Fibroblast of lung (primary cell): ENCODE measurements around the gene APC. TPM values are rescaled to one million over a fixed set of nuclear protein-coding genes. Genes with fewer than 3 reads are reported as not detected.

Source experiments
- DNase-seq, 2 donors: peaks; one replicate each; pipeline versions ENCODE4 v3.0.0 to v3.0.0-alpha.2; 2010; ENCODE audit warnings: low read depth in 2 of 2
- H2AFZ ChIP-seq: 2 replicates; pipeline ENCODE4 v1.5.1; 2012; ENCODE audit warnings: low read length, control low read depth, inconsistent platforms
- H3K27ac ChIP-seq: 2 replicates; pipeline ENCODE4 v1.5.1; 2011; ENCODE audit warnings: low read length, control low read depth; ENCODE audit not compliant: insufficient read depth
- H3K27me3 ChIP-seq: 2 replicates; pipeline ENCODE4 v1.5.1; 2011; ENCODE audit warnings: mild to moderate bottlenecking, low read length; ENCODE audit not compliant: control insufficient read depth, insufficient read depth
- H3K36me3 ChIP-seq: 2 replicates; pipeline ENCODE4 v1.5.1; 2011; ENCODE audit warnings: low read length; ENCODE audit not compliant: control insufficient read depth, insufficient read depth
- H3K4me1 ChIP-seq: 2 replicates; pipeline ENCODE4 v1.5.1; 2011; ENCODE audit warnings: low read length; ENCODE audit not compliant: control insufficient read depth, insufficient read depth; ENCODE audit errors: extremely low read depth
- H3K4me2 ChIP-seq: 2 replicates; pipeline ENCODE4 v1.5.1; 2011; ENCODE audit warnings: low read length, control low read depth; ENCODE audit not compliant: insufficient read depth; ENCODE audit errors: extremely low read depth
- H3K4me3 ChIP-seq, 4 experiments: fragments of 200-600 bp in 1 of 4; sonication (generic) in 1 of 4; replicated peaks in 1 of 4; 2 replicates each; pipeline ENCODE4 v1.5.1; 2011 to 2016; ENCODE audit warnings: low read length in 4 of 4, low read depth in 3 of 4, mild to moderate bottlenecking in 3 of 4, control low read depth in 2 of 4, inconsistent platforms in 1 of 4, mixed read lengths in 1 of 4; ENCODE audit not compliant: insufficient read depth in 1 of 4; ENCODE audit errors: control extremely low read depth in 1 of 4
- H3K79me2 ChIP-seq: 2 replicates; pipeline ENCODE4 v1.5.1; 2012; ENCODE audit warnings: mild to moderate bottlenecking, low read length, inconsistent platforms; ENCODE audit not compliant: control insufficient read depth, insufficient read depth
- H3K9ac ChIP-seq: 2 replicates; pipeline ENCODE4 v1.5.1; 2011; ENCODE audit warnings: mild to moderate bottlenecking, low read length, control low read depth; ENCODE audit not compliant: insufficient read depth
- H3K9me3 ChIP-seq: 2 replicates; pipeline ENCODE4 v1.5.1; 2012; ENCODE audit warnings: low read depth, low read length; ENCODE audit not compliant: control insufficient read depth, insufficient read depth
- H4K20me1 ChIP-seq: 2 replicates; pipeline ENCODE4 v1.5.1; 2011; ENCODE audit warnings: low read length; ENCODE audit not compliant: control insufficient read depth, insufficient read depth; ENCODE audit errors: extremely low read depth
- EZH2 ChIP-seq: IDR thresholded peaks from 2 replicates; pipeline ENCODE4 v1.5.1; 2012; ENCODE audit warnings: low read length, control low read depth, mild to moderate bottlenecking; ENCODE audit errors: missing control alignments
- polyA plus RNA-seq, 2 donors: library from polyadenylated mRNA; depleted of rRNA in 1 of 2; stranded (reverse) in 1 of 2; unstranded in 1 of 2; fragments of >200 nt; gene quantifications; 2 replicates each; pipeline ENCODE4 v1.2.1, GENCODE V29; 2011 to 2012; ENCODE audit warnings: missing spikeins in 1 of 2
- total RNA-seq: library from RNA; depleted of rRNA; stranded (reverse); fragments of >200 nt; gene quantifications from 2 replicates; pipeline ENCODE4 v1.2.1, GENCODE V29; 2014
- TF ChIP-seq, protein P1 (sequence below), 2 donors: IDR thresholded peaks in 1 of 2; conservative IDR thresholded peaks in 1 of 2; 1 replicate in 1 of 2; 2 replicates in 1 of 2; pipeline ENCODE4 v1.5.1; 2011 to 2012; ENCODE audit warnings: low read length in 2 of 2, control low read depth in 1 of 2, inconsistent platforms in 1 of 2, low read depth in 1 of 2, mild to moderate bottlenecking in 1 of 2

Gene APC
- total and polyA plus RNA-seq, 2 donors (not counting 1 experiment from before 2014, with no cell fraction given): 23.6 to 69.9 TPM

GRCh38 chr5:112729630-112730029, 8.1 kb upstream of the APC start:
- Histone ChIP-seq H3K9me3 (no peaks in the 10 kb centered on the region), H4K20me1 (no peaks in the 10 kb centered on the region), H3K4me2 (no peak overlapping the region), H2AFZ (no peak overlapping the region), H3K4me3 (no peak overlapping the region), H3K4me1 (no peaks in the 10 kb centered on the region), H3K27ac (no peak overlapping the region), H3K27me3 (no peaks in the 10 kb centered on the region), H3K9ac (no peak overlapping the region), H3K79me2 (peaks cover 3% of the 10 kb centered on the region), H3K36me3 (no peaks in the 10 kb centered on the region)
- no peak for TF ChIP-seq EZH2
- TF ChIP-seq, protein P1, sequence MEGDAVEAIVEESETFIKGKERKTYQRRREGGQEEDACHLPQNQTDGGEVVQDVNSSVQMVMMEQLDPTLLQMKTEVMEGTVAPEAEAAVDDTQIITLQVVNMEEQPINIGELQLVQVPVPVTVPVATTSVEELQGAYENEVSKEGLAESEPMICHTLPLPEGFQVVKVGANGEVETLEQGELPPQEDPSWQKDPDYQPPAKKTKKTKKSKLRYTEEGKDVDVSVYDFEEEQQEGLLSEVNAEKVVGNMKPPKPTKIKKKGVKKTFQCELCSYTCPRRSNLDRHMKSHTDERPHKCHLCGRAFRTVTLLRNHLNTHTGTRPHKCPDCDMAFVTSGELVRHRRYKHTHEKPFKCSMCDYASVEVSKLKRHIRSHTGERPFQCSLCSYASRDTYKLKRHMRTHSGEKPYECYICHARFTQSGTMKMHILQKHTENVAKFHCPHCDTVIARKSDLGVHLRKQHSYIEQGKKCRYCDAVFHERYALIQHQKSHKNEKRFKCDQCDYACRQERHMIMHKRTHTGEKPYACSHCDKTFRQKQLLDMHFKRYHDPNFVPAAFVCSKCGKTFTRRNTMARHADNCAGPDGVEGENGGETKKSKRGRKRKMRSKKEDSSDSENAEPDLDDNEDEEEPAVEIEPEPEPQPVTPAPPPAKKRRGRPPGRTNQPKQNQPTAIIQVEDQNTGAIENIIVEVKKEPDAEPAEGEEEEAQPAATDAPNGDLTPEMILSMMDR (conservative IDR thresholded peaks at IDR 0.05 in 1 of 2, IDR thresholded peaks at IDR 0.05 in 1 of 2; ENCODE audit: low read depth in 1 of 2, low read length in 2 of 2): no peak
- DNase-seq: no peak

DNA sequence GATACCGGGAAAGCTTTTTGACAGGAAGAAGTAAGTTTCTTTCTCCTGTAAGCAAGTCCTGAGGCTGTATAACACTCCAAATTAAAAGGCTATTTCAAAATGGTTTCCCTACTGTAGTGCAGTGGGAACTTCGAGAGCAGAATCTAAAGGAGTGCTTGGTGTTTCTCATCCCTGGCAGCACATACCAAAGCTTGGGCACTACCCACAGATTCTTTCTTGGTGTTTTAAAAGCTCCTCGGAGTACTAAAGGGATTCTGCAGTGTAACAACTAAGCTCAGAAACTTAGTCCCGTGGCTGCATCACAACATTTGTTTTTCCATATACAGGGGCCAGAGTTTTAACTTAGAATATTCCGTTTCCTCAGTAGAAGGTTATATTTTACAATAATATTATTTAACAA, 5.6 kb upstream of the APC start:
- H3K79me2 ChIP-seq: no peaks in the 10 kb centered on the region

GRCh38 chr5:112733586-112733985, 4.1 kb upstream of the APC start:
- Histone ChIP-seq H3K36me3 (no peaks in the 10 kb centered on the region), H3K4me2 (no peak overlapping the region), H3K4me1 (peaks cover 7% of the 10 kb centered on the region), H3K9me3 (no peaks in the 10 kb centered on the region), H2AFZ (no peak overlapping the region), H3K27ac (no peak overlapping the region), H3K4me3 (no peak overlapping the region), H4K20me1 (no peaks in the 10 kb centered on the region), H3K9ac (no peak overlapping the region), H3K27me3 (no peaks in the 10 kb centered on the region), H3K79me2 (peaks cover 11% of the 10 kb centered on the region)
- no peak for DNase-seq
- TF ChIP-seq, protein P1 (conservative IDR thresholded peaks at IDR 0.05 in 1 of 2, IDR thresholded peaks at IDR 0.05 in 1 of 2; ENCODE audit: low read depth in 1 of 2, low read length in 2 of 2): no peak
- no peak for TF ChIP-seq EZH2

More for the DNA sequence above, 5.6 kb upstream of the APC start:
- Histone ChIP-seq H3K27me3 (no peaks in the 10 kb centered on the region), H4K20me1 (no peaks in the 10 kb centered on the region), H3K4me2 (no peak overlapping the region), H3K4me1 (peaks cover 7% of the 10 kb centered on the region), H3K36me3 (no peaks in the 10 kb centered on the region), H2AFZ (no peak overlapping the region), H3K4me3 (no peak overlapping the region), H3K27ac (no peak overlapping the region), H3K9me3 (no peaks in the 10 kb centered on the region), H3K9ac (no peak overlapping the region)
- DNase-seq: no peak
- TF ChIP-seq, protein P1 (conservative IDR thresholded peaks at IDR 0.05 in 1 of 2, IDR thresholded peaks at IDR 0.05 in 1 of 2; ENCODE audit: low read depth in 1 of 2, low read length in 2 of 2): no peak
- TF ChIP-seq EZH2: no peak
